AG04450 (cell line): ENCODE data around the gene SCN4A. TPM values are rescaled to one million over a fixed set of nuclear protein-coding genes. Genes with fewer than 3 reads are reported as not detected.
"Not testable (repeated sequence)": the region's sequence is repeated elsewhere in the genome, so short reads cannot be mapped to it uniquely, and the experiment has no call there.

ENCODE experiments used
- CTCF ChIA-PET: fragments of 300-600, 350-600 bp; formaldehyde crosslinking; extraction: SDS; loops from one replicate; lab custom pipeline; 2022; ENCODE audit warnings: antibody characterized with exemption, inconsistent platforms; lab: Charles Lee
- POLR2A ChIA-PET: fragments of 350-600 bp; formaldehyde crosslinking; extraction: SDS; loops from one replicate; lab custom pipeline; 2021; ENCODE audit warnings: antibody characterized with exemption, inconsistent platforms; lab: Yijun Ruan, JAX
- DNase-seq: peaks from one replicate; pipeline ENCODE4 v3.0.0-alpha.2; 2011; ENCODE audit warnings: low read depth, low spot score
- H3K27ac ChIP-seq: one replicate; pipeline ENCODE4 v1.5.1; 2012; ENCODE audit warnings: low read depth, low read length, control low read depth
- H3K27me3 ChIP-seq: one replicate; pipeline ENCODE4 v1.6.0; 2012; ENCODE audit warnings: low read length; ENCODE audit not compliant: control insufficient read depth, insufficient read depth
- H3K4me3 ChIP-seq: 2 replicates; pipeline ENCODE4 v1.5.1; 2011; ENCODE audit warnings: mild to moderate bottlenecking, low read depth, low read length, control low read depth
- H3K9me3 ChIP-seq: 2 replicates; pipeline ENCODE4 v1.5.1; 2012; ENCODE audit warnings: low read length; ENCODE audit not compliant: control insufficient read depth, insufficient read depth
- CTCF ChIP-seq: IDR thresholded peaks from 2 replicates; pipeline ENCODE4 v1.5.1; 2011; ENCODE audit warnings: low read depth, low read length, control low read depth, inconsistent platforms
- polyA plus RNA-seq: library from polyadenylated mRNA; depleted of rRNA; stranded (reverse); fragments of >200 nt; gene quantifications from 2 replicates; pipeline ENCODE4 v1.2.3, GENCODE V29; 2011

Gene SCN4A
- polyA plus RNA-seq, 1 experiment, result 0.01 TPM

GRCh38 chr17:64007838-64008282, 35.1 kb upstream of the SCN4A start:
- Histone ChIP-seq H3K4me3 (no peak overlapping the region), H3K27me3 (peaks cover 12% of the 10 kb centered on the region), H3K27ac (no peak overlapping the region), H3K9me3 (no peaks in the 10 kb centered on the region)
- ChIA-PET CTCF (interaction anchor here (0.5 to 1.9 kb wide), 2 partner anchors 102 to 126 kb away, joined by 4 to 5 read pairs; no protein-coding TSS in a partner anchor), POLR2A (interaction anchor here (0.7 kb wide), 1 partner anchor 23 kb away, joined by 3 read pairs; no protein-coding TSS in a partner anchor)
- TF ChIP-seq CTCF, result no peak
- DNase-seq, result no peak

GRCh38 chr17:64007089-64007837, 34.5 kb upstream of the SCN4A start:
- POLR2A ChIA-PET, result interaction anchor here (0.7 kb wide), 1 partner anchor 23 kb away, joined by 3 read pairs; no protein-coding TSS in a partner anchor
- H3K27ac ChIP-seq, result not testable (repeated sequence)
- CTCF ChIA-PET, result interaction anchor here (0.5 to 1.9 kb wide), 3 partner anchors 102 to 126 kb away, joined by 4 to 5 read pairs (median 4); no protein-coding TSS in a partner anchor

GRCh38 chr17:64006361-64007088, 33.8 kb upstream of the SCN4A start:
- no peak overlapping the region for H3K27ac ChIP-seq
- H3K27me3 ChIP-seq, result peaks cover 12% of the 10 kb centered on the region
- DNase-seq, result no peak
- no peak overlapping the region for H3K4me3 ChIP-seq
- POLR2A ChIA-PET, result no interaction called here
- TF ChIP-seq CTCF, result no peak
- H3K9me3 ChIP-seq, result no peaks in the 10 kb centered on the region
- CTCF ChIA-PET, result interaction anchor here (0.6 to 1.9 kb wide), 6 partner anchors 19 to 143 kb away, joined by 4 to 8 read pairs (median 4); partner anchors contain the start of gene GH1

More at GRCh38 chr17:64007089-64007837, 34.5 kb upstream of the SCN4A start:
- not testable (repeated sequence) for H3K4me3 ChIP-seq, DNase-seq, H3K9me3 ChIP-seq
- peaks cover 12% of the 10 kb centered on the region for H3K27me3 ChIP-seq

GRCh38 chr17:64005734-64006167, 33.0 kb upstream of the SCN4A start:
- Histone ChIP-seq H3K27ac (no peak overlapping the region), H3K4me3 (no peak overlapping the region), H3K9me3 (no peaks in the 10 kb centered on the region), H3K27me3 (peaks cover 12% of the 10 kb centered on the region)
- no peak for DNase-seq
- ChIA-PET CTCF (interaction anchor here (0.6 to 1.6 kb wide), 4 partner anchors 20 to 144 kb away, joined by 4 to 8 read pairs (median 4); partner anchors contain the start of gene GH1), POLR2A (no interaction called here)
- no peak for TF ChIP-seq CTCF

GRCh38 chr17:64004903-64005733, 32.4 kb upstream of the SCN4A start:
- no peak overlapping the region for H3K27ac ChIP-seq
- H3K4me3 ChIP-seq, result no peak overlapping the region
- peaks cover 12% of the 10 kb centered on the region for H3K27me3 ChIP-seq
- TF ChIP-seq CTCF, result no peak
- ChIA-PET POLR2A (no interaction called here), CTCF (interaction anchor here (1.1 to 1.6 kb wide), 5 partner anchors 15 to 86 kb away, joined by 3 to 5 read pairs (median 4); partner anchors contain the start of gene GH1)
- H3K9me3 ChIP-seq, result no peaks in the 10 kb centered on the region
- DNase-seq, result no peak
